NCI-H2227 (cell line): ENCODE data around the gene ZNF8.
"Not testable (repeated sequence)": the region's sequence is repeated elsewhere in the genome, so short reads cannot be mapped to it uniquely, and the experiment has no call there.

ENCODE experiments used
- DNase-seq: peaks from one replicate; lab custom pipeline; 2025; ENCODE audit not compliant: unreplicated experiment; lab: John Stamatoyannopoulos, UW

ZNF8 gene

GRCh38 chr19:58278541-58279041 lies at the start of gene ZNF8:
TSS of gene ZNF8 (plus strand) at chr19:58278955. CDS start at chr19:58279082, 127 bp downstream.
- peak; percentile 100 for DNase-seq

DNA sequence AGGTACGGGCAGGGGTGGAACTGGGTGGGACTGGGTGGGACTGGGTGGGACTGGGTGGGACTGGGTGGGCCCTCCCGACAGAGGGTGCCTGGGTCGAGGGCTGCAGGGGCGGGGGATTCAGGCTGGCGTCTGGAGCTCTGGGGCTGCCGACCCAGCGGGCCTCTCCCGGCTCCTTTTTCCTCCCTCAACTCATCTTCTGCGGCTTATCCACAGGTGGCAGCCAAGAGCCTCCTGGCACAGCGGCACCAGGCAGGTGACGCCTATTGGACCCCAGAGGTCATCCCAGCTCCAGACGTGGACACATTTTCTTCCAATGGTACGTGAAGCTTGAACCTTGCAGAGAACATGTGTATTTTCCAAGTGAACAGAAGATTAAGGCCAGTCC lies 49.5 kb upstream of the ZNF8 start:
- DNase-seq, result no peak

DNA sequence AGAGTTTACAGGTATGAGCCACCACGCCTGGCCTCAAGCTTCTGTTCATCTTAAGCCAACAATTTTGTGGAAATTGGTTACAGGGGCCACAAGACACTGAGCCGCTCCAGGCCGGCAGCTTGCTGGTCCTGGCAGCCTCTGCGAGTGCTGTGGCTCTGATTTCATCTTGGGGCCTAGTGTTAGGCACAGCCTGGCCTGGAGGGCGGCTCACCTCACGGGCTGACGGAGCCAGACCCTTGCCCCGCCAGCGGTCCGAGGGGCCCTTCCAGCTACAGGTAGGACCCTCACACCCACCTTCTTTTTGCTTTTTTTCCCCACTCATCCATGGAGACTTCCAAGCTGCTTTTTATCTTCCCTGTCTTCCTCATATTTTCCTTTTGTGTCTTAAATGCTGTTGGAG lies 41.4 kb upstream of the ZNF8 start:
- DNase-seq, result no peak

DNA sequence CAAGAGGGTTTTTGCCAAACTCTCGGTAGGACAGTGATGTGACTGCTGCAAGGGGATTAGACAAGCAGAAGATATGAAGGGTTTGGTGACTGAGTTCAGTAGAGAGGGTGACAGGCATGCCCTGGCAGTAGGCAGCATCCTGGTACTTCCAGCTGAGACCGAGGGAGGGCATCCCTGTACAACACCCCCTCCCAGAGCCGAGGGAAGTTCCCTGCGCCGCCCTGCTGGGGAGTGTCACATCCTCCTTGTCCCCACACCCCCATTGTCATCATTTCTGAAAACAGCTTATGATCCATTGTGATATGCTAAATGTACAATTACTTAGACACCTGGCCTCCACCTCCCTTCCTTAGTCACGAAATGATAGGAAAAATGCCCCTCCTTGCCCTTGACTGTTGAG lies 35.4 kb upstream of the ZNF8 start:
- no peak for DNase-seq

DNA sequence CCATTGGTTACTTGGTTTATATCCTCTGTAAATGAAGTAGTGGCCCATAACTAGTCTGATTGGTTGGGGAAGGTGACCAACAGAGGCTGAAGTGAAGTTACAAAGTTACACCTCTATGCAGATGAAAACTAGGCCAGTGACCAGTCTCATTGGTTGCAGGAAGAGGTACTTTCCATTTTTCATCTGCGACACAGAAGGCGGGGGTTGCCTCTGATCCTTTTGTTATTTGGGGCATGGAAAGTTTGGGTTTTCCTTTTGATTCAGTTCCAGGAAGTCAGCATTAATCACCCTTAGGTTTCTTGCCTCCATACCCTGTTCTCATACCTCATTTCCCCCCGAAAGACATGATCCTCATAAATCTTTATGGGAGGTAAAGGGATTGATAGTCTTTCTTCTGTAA lies 29.9 kb upstream of the ZNF8 start:
- DNase-seq, result no peak

DNA sequence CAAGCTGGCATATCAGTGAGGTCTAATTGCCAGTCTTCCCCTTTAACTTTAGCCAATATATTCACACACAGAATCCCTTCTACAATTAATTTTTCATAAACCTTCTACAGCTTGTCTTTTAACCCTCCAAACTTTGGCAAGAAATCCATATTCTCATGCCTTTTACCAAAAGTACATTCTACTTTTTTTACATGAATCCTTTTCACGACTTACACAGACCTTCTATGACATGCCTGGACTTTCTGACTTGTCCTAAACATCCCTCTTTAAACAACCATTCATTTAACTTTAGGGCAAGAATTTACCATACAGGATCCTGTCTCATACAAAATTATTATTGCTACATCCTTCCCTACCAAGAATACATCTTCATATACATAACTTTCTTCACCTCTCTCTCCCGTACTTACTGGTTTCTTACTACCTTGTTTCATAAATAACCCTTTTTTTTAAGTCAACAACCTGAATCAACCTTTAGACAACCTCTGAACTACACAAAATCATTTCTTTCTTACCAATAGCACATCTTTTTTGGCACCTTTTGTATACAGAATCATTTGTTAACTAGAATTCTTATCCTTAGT lies 26.6 kb upstream of the ZNF8 start:
- DNase-seq, result peak; percentile 23

DNA sequence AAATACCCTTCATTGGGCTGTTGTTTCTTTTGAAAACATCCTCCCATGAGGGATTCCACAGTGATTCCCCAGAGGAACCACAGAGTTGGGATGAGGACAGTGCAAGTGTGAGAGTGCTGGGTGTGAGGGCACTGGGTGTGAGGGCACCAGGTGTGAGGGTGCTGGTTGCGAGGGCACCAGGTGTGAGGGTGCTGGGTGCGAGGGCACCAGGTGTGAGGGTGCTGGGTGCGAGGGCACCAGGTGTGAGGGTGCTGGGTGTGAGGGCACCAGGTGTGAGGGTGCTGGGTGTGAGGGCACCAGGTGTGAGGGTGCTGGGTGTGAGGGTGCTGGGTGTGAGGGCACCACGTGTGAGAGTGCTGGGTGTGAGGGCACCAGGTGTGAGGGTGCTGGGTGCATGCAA lies 20.5 kb upstream of the ZNF8 start:
- DNase-seq, result not testable (repeated sequence)

DNA sequence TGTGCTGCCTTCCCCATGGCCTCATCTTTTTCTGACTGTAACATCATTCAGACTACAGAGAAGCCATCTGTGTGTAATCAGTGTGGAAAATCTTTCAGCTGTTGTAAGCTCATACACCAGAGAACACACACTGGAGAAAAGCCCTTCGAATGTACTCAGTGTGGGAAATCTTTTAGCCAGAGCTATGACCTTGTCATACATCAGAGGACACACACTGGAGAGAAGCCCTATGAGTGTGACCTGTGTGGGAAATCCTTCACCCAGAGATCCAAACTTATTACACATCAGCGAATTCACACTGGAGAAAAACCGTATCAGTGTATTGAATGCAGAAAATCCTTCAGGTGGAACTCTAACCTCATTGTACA lies 17.2 kb upstream of the ZNF8 start:
- DNase-seq, result no peak

- no peak for DNase-seq
Measured at GRCh38 chr19:58261968-58262921, 16.5 kb upstream of the ZNF8 start.

- no peak for DNase-seq
Measured at GRCh38 chr19:58262922-58263296, 15.8 kb upstream of the ZNF8 start.

DNA sequence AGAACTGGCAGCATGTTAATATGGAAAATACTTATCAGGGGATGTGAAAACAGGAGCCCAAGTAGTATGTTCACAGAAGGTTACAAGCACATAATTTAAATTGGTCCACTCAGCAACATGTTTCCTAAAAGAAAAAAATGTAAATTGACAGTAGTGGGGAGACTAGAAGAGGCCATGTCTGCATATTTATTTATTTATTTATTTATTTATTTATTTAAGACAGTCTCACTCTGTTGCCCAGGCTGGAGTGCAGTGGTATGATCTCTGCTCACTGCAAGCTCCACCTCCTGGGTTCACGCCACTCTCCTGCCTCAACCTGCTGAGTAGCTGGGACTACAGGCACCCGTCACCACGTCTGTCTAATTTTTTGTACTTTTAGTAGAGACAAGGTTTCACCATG lies 13.7 kb upstream of the ZNF8 start:
- DNase-seq, result no peak

DNA sequence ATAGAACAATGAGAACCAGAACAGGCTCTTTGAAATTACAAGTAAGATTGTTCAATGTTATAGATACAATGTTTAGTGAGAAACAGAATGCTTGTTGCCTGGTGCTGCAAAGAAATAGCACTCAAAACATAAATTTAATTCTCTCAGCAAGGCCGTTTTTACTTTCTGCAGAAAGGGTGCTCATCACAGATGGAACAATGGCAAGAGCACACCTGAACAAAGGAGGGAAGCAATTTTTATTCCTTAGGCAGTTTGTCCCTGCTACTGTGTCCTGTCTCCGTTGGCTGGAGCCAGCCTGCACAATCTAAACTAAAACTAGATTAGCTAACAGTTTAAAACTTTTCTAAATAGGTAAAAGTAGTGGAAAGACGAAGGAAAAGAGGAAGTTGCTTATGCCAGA lies 10.4 kb upstream of the ZNF8 start:
- no peak for DNase-seq

DNA sequence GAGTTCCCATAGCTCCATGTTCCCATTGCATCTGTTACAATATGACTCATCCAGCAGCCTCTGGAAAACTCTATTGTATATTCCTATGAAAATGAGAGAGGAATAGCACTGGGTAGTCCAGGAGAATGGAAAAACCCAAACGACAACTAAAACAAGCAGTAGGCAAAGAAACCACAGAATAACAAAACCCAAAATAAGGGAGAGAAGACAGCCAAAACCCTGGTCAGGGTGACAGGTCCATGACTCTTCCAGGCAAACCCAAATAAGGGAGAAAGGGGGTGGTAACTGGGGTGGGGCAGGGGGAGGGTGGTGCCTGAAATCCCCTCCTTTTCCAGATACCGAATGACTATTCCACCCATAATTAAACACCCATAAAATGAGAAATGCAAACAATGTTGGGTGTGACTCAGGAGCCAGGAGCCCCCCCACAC lies 4.0 kb upstream of the ZNF8 start:
- no peak for DNase-seq

DNA sequence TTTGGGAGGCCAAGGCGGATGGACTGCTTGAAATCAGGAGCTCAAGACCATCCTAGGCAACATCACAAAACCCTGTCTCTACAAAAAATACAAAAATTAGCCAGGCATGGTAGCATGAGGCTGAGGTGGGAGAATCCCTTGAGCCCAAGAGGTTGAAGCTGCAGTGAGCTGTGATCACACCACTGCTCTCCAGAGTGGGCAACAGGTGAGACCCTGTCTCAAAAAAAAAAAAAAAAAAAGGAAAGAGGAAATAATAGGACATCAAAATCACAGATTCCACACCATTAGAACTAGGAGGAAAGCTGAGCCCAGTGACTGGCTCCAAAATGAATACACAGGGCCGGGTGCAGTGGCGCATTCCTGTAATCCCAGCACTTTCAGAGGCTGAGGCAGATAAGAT lies 3.2 kb upstream of the ZNF8 start:
- DNase-seq, result no peak

DNA sequence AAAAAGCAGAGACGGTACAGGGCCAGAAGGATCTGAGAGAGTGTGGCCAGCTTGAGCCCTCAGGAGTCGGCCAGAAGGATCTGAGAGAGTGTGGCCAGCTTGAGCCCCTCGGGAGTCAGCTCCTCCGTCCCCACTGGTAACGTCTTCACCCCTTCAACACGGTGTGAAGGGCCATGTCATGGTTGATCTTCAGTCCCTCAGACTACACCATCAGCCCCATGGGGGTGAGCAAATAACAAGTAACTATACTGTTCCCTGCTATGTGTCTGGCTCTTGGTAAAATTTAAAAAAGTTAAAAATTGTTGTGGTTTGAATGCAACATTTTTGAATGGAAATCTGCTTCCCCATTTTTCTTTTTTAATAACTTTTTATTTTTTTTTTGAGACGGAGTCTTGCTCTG lies 1.6 kb upstream of the ZNF8 start:
- no peak for DNase-seq

DNA sequence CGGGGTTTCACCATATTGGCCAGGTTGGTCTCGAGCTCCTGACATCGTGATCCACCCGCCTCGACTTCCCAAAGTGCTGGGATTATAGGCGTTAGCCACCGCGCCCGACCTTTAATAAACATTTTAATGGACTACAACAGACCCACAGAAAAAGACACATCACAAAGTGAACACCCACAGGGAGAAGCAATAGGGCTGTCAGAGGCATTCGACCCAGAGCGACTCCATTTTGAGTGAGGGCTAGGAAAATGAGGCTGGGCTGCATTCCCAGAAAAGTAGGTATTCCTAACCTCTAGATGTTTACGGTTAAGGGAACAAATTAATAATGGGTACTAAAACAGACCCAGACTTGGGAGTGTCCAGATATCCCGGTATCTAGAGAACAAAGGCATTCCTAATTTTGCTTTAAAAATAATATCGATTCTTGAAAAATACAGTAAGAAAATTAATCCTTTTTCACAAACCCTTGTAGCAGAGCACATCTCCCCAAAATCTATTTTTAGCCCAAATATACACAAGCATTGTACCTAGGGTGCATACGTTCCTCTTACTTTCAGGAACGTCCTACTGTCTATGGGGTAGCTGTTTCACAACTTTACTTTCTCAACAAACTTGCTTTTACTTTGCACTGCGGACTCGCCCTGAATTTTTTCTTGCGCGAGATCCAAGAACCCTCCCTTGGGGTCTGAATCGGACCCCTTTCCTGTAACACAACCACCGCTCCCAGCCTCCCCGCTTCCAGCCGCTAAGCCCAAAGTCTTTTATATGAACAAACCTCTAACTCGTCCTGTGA lies 811 bp upstream of the ZNF8 start:
- no peak for DNase-seq

GRCh38 chr19:58279042-58279924 lies 528 bp downstream of the ZNF8 start:
- DNase-seq, result peak; percentile 96

DNA sequence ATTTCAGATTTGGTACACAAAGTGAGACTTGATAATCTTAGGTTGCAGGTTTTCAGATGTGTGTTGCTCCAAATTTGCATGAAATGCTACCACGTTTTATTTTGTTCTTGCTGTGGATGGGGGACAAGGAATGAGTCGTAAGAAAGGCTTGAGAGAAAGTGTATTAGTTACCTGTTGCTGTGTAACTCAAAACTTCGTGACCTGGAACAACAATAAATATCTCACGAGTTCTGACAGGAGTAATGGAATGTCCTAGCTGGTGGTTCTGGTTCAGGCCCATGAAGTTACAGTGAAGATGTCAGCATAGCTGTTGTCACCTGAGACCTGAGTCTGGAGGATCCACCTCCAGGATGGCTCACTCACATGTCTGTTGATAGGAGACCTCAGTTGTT lies 1.2 kb downstream of the ZNF8 start:
- DNase-seq, result no peak

- no peak for DNase-seq
Measured at GRCh38 chr19:58284199-58284598, 5.4 kb downstream of the ZNF8 start.

GRCh38 chr19:58291943-58292342 lies 13.2 kb downstream of the ZNF8 start:
- no peak for DNase-seq
